ENCODE measurements around the gene NSUN2.

NSUN2 gene

DNA sequence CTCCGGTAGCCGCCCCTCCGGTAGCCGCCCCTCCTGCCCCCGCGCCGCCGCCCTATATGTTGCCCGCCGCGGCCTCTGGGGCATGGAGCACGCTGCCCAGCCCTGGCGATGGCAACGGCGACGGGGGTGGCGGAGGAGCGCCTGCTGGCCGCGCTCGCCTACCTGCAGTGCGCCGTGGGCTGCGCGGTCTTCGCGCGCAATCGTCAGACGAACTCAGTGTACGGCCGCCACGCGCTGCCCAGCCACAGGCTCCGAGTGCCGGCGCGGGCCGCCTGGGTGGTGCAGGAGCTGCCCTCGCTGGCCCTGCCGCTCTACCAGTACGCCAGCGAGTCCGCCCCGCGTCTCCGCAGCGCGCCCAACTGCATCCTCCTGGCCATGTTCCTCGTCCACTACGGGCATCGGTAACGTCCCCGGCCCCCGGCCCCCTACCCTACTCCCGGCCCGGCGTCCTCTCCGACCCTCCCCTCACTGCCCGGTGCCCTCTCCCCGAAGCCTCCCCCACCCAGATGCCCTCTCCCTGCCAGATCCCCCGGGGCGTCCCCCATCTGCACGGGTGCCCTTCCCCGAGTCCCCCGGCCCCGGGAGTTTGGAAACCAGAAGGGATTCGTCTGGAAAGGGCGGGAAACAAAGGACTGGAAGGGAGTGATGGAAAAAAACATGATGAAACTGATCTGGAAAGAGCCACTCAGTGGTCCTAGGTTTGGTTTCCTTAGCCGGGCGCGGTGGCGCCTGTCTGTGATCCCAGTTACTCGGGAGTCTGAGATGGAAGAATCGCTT lies 813 bp upstream of the NSUN2 start:
- no peaks in the 10 kb centered on the region for H3K9me3 ChIP-seq
- peaks cover 39% of the 10 kb centered on the region for H3K36me3 ChIP-seq
- peak overlapping the region; percentile 92 for H3K4me3 ChIP-seq (ENCODE audit: low read depth, low read length)
- H3K4me1 ChIP-seq, result no peaks in the 10 kb centered on the region
- DNase-seq, result peak; percentile 65
- TF ChIP-seq, protein P1, sequence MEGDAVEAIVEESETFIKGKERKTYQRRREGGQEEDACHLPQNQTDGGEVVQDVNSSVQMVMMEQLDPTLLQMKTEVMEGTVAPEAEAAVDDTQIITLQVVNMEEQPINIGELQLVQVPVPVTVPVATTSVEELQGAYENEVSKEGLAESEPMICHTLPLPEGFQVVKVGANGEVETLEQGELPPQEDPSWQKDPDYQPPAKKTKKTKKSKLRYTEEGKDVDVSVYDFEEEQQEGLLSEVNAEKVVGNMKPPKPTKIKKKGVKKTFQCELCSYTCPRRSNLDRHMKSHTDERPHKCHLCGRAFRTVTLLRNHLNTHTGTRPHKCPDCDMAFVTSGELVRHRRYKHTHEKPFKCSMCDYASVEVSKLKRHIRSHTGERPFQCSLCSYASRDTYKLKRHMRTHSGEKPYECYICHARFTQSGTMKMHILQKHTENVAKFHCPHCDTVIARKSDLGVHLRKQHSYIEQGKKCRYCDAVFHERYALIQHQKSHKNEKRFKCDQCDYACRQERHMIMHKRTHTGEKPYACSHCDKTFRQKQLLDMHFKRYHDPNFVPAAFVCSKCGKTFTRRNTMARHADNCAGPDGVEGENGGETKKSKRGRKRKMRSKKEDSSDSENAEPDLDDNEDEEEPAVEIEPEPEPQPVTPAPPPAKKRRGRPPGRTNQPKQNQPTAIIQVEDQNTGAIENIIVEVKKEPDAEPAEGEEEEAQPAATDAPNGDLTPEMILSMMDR (IDR thresholded peaks at IDR 0.05; ENCODE audit: low read depth, low read length), result no peak
- no peaks in the 10 kb centered on the region for H3K27me3 ChIP-seq

DNA sequence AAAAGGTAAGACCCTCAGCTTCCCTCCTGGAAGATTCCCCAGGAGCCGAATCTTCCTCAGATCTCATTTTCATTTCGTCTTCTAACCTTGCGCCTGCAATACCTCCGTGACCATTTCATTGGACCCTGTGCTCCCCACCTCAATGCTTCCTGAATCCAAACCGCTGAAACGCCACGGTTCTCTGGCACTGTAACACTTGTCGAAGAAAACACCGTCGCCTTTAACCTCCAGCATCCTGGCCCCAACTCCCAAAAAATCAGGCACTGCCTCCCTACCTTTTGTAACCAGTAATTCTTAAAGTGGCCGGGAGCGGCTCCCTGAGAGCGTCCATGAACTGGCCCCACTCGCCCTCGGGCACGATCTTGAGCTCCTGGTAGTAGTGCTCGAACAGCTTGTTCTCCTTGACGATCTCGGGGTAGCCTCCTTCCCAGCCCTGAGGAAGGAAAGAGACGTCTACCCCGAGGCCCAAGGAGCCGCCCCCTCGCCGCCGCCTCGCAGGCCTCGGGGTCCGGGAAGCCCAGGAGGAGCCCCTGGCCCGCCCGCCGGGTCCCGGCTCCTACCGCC lies 438 bp downstream of the NSUN2 start:
- peak; percentile 39 for DNase-seq
- H3K9me3 ChIP-seq, result no peaks in the 10 kb centered on the region
- H3K27me3 ChIP-seq, result no peaks in the 10 kb centered on the region
- no peaks in the 10 kb centered on the region for H3K4me1 ChIP-seq
- H3K4me3 ChIP-seq (ENCODE audit: low read depth, low read length), result peak overlapping the region; percentile 92
- TF ChIP-seq, protein P1 (IDR thresholded peaks at IDR 0.05; ENCODE audit: low read depth, low read length), result no peak
- H3K36me3 ChIP-seq, result peaks cover 47% of the 10 kb centered on the region

DNA sequence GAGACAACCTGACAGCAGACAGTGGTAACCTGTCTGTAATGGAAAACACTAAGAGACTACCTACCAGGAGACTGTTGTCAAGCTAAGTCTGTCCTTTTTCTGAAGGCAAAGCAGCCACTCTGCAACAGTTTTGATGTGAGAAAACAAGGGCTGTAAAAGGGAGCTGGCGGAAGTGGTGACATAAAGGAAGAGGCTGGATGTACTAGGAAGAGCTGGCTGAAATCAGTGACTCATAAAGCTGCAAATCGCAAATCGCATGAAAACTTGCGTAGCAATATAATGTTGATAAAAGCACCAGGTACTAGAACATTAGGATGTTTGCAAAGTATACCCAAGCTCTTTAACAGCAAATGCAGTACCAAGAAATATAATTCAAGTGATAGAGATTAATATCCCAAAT lies 1.4 kb downstream of the NSUN2 start:
- H3K27me3 ChIP-seq, result no peaks in the 10 kb centered on the region
- no peak for DNase-seq
- H3K9me3 ChIP-seq, result no peaks in the 10 kb centered on the region
- TF ChIP-seq, protein P1 (IDR thresholded peaks at IDR 0.05; ENCODE audit: low read depth, low read length), result no peak
- no peaks in the 10 kb centered on the region for H3K4me1 ChIP-seq
- H3K4me3 ChIP-seq (ENCODE audit: low read depth, low read length), result peak overlapping the region; percentile 92
- peaks cover 55% of the 10 kb centered on the region for H3K36me3 ChIP-seq

DNA sequence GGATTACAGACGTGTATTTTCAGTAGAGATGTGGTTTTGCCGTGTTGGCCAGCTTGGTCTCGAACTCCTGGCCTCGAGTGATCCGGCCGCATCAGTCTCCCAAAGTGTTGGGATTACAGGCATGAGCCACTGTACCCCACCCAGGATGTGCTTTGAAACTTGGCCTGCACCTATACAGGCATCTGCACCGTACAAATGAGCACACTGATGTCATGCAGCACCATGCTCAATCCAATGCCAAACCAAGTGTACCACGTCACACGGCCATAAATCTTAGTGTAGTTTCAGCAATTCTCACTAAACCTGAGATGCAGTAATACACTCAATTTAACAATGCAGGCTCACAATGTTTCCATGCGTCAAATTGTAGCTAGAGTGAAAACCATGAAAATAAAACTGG lies 6.3 kb downstream of the NSUN2 start:
- Histone ChIP-seq H3K4me1 (no peaks in the 10 kb centered on the region), H3K9me3 (no peaks in the 10 kb centered on the region), H3K4me3 (ENCODE audit: low read depth, low read length) (no peak overlapping the region), H3K36me3 (peaks cover 94% of the 10 kb centered on the region), H3K27me3 (no peaks in the 10 kb centered on the region)
- TF ChIP-seq, protein P1 (IDR thresholded peaks at IDR 0.05; ENCODE audit: low read depth, low read length), result no peak
- DNase-seq, result no peak

DNA sequence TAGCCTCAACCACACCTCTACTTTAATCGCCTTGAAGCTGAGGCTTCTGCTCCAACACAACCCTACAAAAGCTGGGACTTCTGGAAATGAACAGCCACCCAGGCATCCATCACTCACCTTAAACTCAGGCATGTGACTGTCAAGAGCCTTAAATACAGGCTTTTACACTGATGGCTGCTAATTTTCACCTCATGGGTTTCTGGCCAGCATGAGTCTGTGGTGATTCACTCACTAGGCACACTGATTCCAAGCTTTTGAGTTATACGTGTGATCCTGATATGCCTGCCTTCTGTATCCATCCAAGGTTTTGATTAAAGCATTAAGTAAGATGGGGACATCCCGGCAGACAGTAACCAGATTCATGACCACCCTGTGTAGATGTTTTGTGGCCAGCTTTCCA lies 8.9 kb downstream of the NSUN2 start:
- H3K36me3 ChIP-seq, result peaks cover 94% of the 10 kb centered on the region
- TF ChIP-seq, protein P1 (IDR thresholded peaks at IDR 0.05; ENCODE audit: low read depth, low read length), result no peak
- no peaks in the 10 kb centered on the region for H3K27me3 ChIP-seq

DNA sequence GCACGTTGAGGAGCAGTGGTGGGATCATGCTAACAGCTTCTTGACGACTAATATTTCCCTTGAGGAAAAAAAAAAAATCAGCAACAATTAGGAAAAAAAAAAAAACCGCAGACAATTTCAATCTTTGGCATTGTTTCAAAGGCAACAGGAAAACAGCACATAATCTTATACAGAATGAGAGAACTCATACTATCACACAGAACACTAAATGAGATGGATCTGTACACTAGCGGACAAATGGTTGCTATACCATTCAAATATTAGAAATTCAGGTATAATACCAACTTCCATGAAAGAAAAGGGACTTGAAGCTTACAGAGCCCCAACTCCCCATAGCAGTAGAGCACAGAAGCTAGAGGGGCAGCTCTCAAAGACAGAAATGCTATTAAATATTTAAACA lies 9.6 kb downstream of the NSUN2 start:
- Histone ChIP-seq H3K4me1 (no peaks in the 10 kb centered on the region), H3K36me3 (peaks cover 94% of the 10 kb centered on the region), H3K9me3 (no peaks in the 10 kb centered on the region), H3K27me3 (no peaks in the 10 kb centered on the region), H3K4me3 (ENCODE audit: low read depth, low read length) (no peak overlapping the region)
- DNase-seq, result no peak
- TF ChIP-seq, protein P1 (IDR thresholded peaks at IDR 0.05; ENCODE audit: low read depth, low read length), result no peak

More for the DNA sequence above, 8.9 kb downstream of the NSUN2 start:
- Histone ChIP-seq H3K4me3 (ENCODE audit: low read depth, low read length) (no peak overlapping the region), H3K9me3 (no peaks in the 10 kb centered on the region), H3K4me1 (no peaks in the 10 kb centered on the region)
- no peak for DNase-seq

All from BE2C (cell line).